ENCODE data around the gene LIN7B.

DNA sequence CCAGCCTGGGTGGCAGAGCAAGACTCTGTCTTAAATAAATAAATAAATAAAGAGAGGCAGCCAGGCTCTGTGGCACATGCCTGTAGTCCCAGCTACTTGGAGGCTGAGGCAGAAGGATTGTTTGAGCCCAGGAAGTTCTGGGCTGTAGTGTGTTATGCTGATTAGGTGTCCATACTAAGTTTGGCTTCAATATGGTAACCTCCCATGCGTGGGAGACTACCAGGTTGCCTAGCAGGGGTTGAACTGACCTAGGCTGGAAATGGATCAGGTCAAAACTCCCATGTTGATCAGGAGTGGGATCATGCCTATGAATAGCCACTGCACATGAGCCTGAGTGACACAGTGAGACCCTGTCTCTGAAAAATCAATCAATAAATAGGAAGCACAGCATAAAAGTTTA lies 32.9 kb upstream of the LIN7B start:
- TF ChIP-seq, protein P1, sequence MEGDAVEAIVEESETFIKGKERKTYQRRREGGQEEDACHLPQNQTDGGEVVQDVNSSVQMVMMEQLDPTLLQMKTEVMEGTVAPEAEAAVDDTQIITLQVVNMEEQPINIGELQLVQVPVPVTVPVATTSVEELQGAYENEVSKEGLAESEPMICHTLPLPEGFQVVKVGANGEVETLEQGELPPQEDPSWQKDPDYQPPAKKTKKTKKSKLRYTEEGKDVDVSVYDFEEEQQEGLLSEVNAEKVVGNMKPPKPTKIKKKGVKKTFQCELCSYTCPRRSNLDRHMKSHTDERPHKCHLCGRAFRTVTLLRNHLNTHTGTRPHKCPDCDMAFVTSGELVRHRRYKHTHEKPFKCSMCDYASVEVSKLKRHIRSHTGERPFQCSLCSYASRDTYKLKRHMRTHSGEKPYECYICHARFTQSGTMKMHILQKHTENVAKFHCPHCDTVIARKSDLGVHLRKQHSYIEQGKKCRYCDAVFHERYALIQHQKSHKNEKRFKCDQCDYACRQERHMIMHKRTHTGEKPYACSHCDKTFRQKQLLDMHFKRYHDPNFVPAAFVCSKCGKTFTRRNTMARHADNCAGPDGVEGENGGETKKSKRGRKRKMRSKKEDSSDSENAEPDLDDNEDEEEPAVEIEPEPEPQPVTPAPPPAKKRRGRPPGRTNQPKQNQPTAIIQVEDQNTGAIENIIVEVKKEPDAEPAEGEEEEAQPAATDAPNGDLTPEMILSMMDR (IDR thresholded peaks at IDR 0.05): no peak
- TF ChIP-seq POLR2AphosphoS5 (IDR thresholded peaks at IDR 0.05): no peak

Data from gastroesophageal sphincter (tissue), 3 donors.